ENCODE measurements around the gene TNFSF13.

TNFSF13 gene

GRCh38 chr17:7552621-7553051, 5.9 kb upstream of the TNFSF13 start:
- DNase-seq = no peak

- no peak for DNase-seq
Observed at GRCh38 chr17:7553356-7553755, 5.2 kb upstream of the TNFSF13 start.

- no peak for DNase-seq
Observed at GRCh38 chr17:7555320-7555948, 3.1 kb upstream of the TNFSF13 start.

- DNase-seq = no peak
Observed at GRCh38 chr17:7556627-7557026, 1.9 kb upstream of the TNFSF13 start.

- no peak for DNase-seq
Observed at GRCh38 chr17:7557147-7557764, 1.3 kb upstream of the TNFSF13 start.

- peak; percentile 73 for DNase-seq
Observed at GRCh38 chr17:7557775-7558543, 591 bp upstream of the TNFSF13 start.

GRCh38 chr17:7559320-7560171, 996 bp downstream of the TNFSF13 start:
- DNase-seq = peak; percentile 18

GRCh38 chr17:7560172-7561027, 1.9 kb downstream of the TNFSF13 start:
- DNase-seq = peak; percentile 51

- peak; percentile 88 for DNase-seq
Observed at GRCh38 chr17:7561028-7561575, 2.6 kb downstream of the TNFSF13 start.

- peak; percentile 87 for DNase-seq
Observed at GRCh38 chr17:7561589-7562207, 3.1 kb downstream of the TNFSF13 start, which contains the start of gene SENP3. TSS of gene SENP3 (plus strand) at chr17:7561919. CDS start at chr17:7563077, 1,158 bp downstream.

- peak; percentile 45 for DNase-seq
Observed at GRCh38 chr17:7562208-7562605, 3.7 kb downstream of the TNFSF13 start.

GRCh38 chr17:7563115-7563869, 4.7 kb downstream of the TNFSF13 start:
- DNase-seq = no peak

- DNase-seq = no peak
Observed at GRCh38 chr17:7569571-7569970, 11.0 kb downstream of the TNFSF13 start.

GRCh38 chr17:7570351-7570750, 11.8 kb downstream of the TNFSF13 start:
- DNase-seq = no peak

- no peak for DNase-seq
Observed at GRCh38 chr17:7572338-7572587, 13.7 kb downstream of the TNFSF13 start.

GRCh38 chr17:7572588-7573323, 14.2 kb downstream of the TNFSF13 start:
- DNase-seq = peak; percentile 99

GRCh38 chr17:7573324-7574080, 15.0 kb downstream of the TNFSF13 start:
- DNase-seq = peak; percentile 92

GRCh38 chr17:7574176-7574953, 15.8 kb downstream of the TNFSF13 start:
- peak; percentile 10 for DNase-seq
